Esophagus (tissue), 2 donors: Measurements from ENCODE around the gene PLK4. TPM values are rescaled to one million over a fixed set of nuclear protein-coding genes. Genes with fewer than 3 reads are reported as not detected.
A peak's percentile ranks its signal among the peaks of the same experiment; 100 is the strongest.

Experiments
- H3K27ac ChIP-seq, 2 donors: one replicate each; pipeline ENCODE4 v1.5.1; 2013; ENCODE audit warnings: low read depth in 2 of 2, mild to moderate bottlenecking in 2 of 2, inconsistent platforms in 1 of 2, low read length in 1 of 2, moderate library complexity in 1 of 2
- H3K27me3 ChIP-seq, 2 donors: one replicate each; pipeline ENCODE4 v1.6.1; 2013; ENCODE audit warnings: low read length in 2 of 2, control low read depth in 1 of 2, mild to moderate bottlenecking in 1 of 2; ENCODE audit not compliant: insufficient read depth in 2 of 2, control insufficient read depth in 1 of 2
- H3K36me3 ChIP-seq, 2 donors: one replicate each; pipeline ENCODE4 v1.6.1; 2013; ENCODE audit warnings: low read length in 1 of 2; ENCODE audit not compliant: control insufficient read depth in 2 of 2, insufficient read depth in 2 of 2
- H3K4me1 ChIP-seq, 2 donors: one replicate each; pipeline ENCODE4 v1.6.1; 2013; ENCODE audit warnings: low read length in 1 of 2; ENCODE audit not compliant: control insufficient read depth in 2 of 2, insufficient read depth in 2 of 2
- H3K4me3 ChIP-seq, 2 donors: one replicate each; pipeline ENCODE4 v1.5.1; 2013; ENCODE audit warnings: low read length in 2 of 2, mild to moderate bottlenecking in 2 of 2, low read depth in 1 of 2, moderate library complexity in 1 of 2
- H3K9me3 ChIP-seq, 2 donors: one replicate each; pipeline ENCODE4 v1.6.1; 2013; ENCODE audit warnings: mild to moderate bottlenecking in 2 of 2, low read depth in 1 of 2, low read length in 1 of 2, moderate library complexity in 1 of 2; ENCODE audit not compliant: control insufficient read depth in 2 of 2, insufficient read depth in 1 of 2
- WGBS, 2 donors: extraction: QIAGEN DNeasy Blood & Tissue Kit; methylation state at CpG; one replicate each; pipeline ENCODE4 v1.1.7; 2013; 5-methylcytosine and 5-hydroxymethylcytosine counted together
- polyA plus RNA-seq, 2 donors: library from polyadenylated mRNA; stranded (reverse); fragments of 200-250 nt; gene quantifications; one replicate each; pipeline ENCODE4 v1.2.3, GENCODE V29; 2013
- donor health status: healthy with polysubstance abuse.
- donor health status: Bipolar disorder and iron deficiency.

Gene PLK4
- polyA plus RNA-seq, 2 donors, result 4.0 to 6.1 TPM

DNA sequence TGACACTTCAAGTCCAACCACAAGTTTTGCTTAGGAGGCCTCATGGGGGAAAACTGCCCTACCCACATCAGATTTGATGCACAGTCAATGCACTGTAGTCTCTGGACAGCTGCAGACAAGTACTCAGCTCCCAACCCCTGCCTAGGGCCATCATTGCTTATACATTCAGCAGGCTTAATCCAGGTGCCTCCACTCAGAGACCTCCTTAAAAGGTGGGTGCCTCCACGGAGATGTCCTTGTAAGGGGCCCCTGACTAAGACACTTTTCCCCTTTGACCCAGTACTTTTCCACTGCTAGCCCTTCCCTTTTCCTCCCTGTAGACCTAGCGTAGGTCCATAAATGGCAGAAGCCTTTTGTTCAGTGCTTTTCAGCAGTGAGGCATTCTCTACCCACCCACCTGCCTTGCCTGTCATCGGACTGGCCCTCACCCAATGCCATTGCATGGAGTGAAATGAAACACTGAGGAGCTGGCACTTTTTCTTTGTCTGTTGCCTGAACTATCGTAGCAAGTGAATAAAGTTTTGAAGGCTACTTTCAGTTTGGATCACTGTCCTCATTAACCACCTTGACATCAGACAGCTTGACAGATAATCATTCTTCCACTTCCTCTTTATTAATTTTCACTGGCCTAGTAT, 23.8 kb upstream of the PLK4 start:
- 52 to 54% methylated on average over 4 of the region's 4 CpGs for WGBS, 2 donors
- Histone ChIP-seq H3K4me3 (peak overlapping the region in 1 of 2 donors; percentile 26), H3K9me3 (no peaks in the 10 kb centered on the region), H3K27ac (peak overlapping the region; percentile 71 to 79), H3K36me3 (no peaks in the 10 kb centered on the region), H3K27me3 (no peaks in the 10 kb centered on the region), H3K4me1 (peaks cover 2 to 5% of the 10 kb centered on the region in 2 donors)

DNA sequence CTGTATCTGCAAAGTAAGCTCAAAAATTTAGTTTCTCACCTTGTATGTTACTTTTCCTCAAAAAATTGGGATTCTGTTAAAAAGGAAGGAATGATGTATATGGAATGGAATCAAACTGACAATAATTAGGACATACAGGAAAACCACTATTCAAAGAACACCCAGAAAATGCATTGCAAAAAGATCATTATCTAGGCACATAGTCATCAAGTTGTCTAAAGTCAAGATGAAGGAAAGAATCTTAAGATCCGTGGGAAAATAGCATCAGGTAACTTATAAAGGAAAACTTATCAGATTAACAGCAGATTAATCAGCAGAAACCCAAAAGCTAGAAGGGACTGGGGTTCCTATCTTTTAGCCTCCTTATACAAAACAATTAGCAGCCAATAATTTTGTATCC, 23.1 kb upstream of the PLK4 start:
- no peaks in the 10 kb centered on the region for H3K27me3 ChIP-seq
- H3K27ac ChIP-seq, result no peak overlapping the region
- H3K4me3 ChIP-seq, result no peak overlapping the region
- no peaks in the 10 kb centered on the region for H3K9me3 ChIP-seq
- peaks cover 2 to 5% of the 10 kb centered on the region in 2 donors for H3K4me1 ChIP-seq
- H3K36me3 ChIP-seq, result no peaks in the 10 kb centered on the region
- 84 to 94% methylated on average over 1 of the region's 1 CpG for WGBS, 2 donors

DNA sequence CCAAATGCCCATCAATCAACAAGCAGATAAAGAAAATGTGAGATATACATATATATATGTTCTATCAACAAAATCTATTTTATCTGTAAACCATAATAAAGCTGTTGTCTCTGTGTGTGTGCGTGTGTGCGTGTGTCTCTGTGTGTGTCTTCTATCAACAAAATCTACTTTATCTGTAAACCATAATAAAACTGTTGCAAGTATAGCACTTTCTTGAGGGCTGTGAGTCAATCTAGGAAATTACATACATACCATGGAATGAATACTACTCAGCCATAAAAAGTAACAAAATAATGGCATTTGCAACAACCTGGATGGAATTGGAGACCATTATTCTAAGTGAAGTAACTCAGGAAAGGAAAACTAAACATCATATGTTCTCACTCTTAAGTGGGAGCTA, 12.5 kb upstream of the PLK4 start:
- WGBS, 2 donors, result 96 to 97% methylated on average over 2 of the region's 2 CpGs
- H3K4me3 ChIP-seq, result no peak overlapping the region
- H3K36me3 ChIP-seq, result no peaks in the 10 kb centered on the region
- no peaks in the 10 kb centered on the region for H3K9me3 ChIP-seq
- no peaks in the 10 kb centered on the region for H3K4me1 ChIP-seq
- no peaks in the 10 kb centered on the region for H3K27me3 ChIP-seq
- no peak overlapping the region for H3K27ac ChIP-seq

DNA sequence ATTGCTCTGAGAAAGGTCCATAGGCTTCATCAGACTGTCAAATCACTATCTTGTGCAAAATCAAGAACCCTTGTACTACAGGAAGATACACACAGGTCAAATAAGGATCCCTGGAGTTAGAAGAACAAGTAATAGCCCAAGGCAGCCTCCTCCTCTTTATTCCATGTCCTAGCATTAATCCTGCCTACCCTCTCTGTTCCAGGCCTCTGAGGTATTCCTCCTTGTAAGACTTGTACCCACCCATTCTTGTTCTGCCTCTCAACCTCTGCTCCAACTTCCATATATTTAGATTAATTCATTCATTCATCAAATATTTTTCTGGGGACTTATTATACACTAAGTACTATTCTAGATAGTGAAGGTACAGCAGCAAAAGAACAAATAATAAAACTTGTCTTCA, 10.4 kb upstream of the PLK4 start:
- Histone ChIP-seq H3K9me3 (no peaks in the 10 kb centered on the region), H3K36me3 (no peaks in the 10 kb centered on the region), H3K27ac (no peak overlapping the region)

DNA sequence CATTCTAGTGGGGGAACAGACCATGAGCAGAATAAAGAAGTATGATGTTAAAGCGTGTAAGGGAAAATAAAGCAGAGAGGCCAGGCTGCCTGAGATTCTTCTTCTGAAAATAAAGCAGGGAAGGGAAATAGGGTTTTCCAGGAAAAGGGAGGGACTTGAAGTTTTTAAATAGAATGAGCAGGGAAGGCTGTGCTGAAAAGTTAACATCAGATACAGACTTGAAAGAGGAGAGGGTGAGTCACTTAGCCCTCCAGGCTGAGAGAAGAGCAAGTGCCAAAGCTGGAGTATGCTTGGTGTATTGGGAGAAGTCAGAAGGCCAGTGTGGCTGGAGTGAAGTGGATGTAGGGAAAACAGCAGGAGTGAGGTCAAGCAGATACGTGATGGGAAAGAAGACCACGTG, 10.0 kb upstream of the PLK4 start:
- no peaks in the 10 kb centered on the region for H3K4me1 ChIP-seq
- peak overlapping the region; percentile 12 to 33 for H3K27ac ChIP-seq
- WGBS, 2 donors, result 22 to 65% methylated on average over 3 of the region's 3 CpGs
- no peak overlapping the region for H3K4me3 ChIP-seq
- H3K9me3 ChIP-seq, result no peaks in the 10 kb centered on the region
- H3K27me3 ChIP-seq, result no peaks in the 10 kb centered on the region
- H3K36me3 ChIP-seq, result no peaks in the 10 kb centered on the region

More for the DNA sequence above, 10.4 kb upstream of the PLK4 start:
- Histone ChIP-seq H3K4me3 (no peak overlapping the region), H3K27me3 (no peaks in the 10 kb centered on the region), H3K4me1 (no peaks in the 10 kb centered on the region)

DNA sequence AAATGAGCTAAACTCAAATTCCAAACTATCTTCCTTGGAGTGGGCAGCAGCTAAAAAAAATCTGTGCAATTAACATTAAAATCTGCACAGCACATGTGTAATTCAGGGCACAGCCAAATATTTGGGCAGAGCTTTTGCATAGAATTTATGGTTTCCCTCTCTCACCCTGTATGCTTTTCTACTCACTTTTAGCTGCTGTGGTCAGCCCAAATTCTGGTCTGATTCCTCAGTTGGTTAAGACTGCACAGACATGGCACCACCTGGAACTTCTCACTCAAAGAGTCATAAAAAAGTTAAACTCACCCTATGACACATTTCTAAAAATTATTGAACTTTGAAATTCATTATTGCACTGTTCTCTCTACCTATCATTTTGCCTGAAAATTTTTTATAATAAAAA, 4.9 kb upstream of the PLK4 start:
- Histone ChIP-seq H3K36me3 (no peaks in the 10 kb centered on the region), H3K4me3 (no peak overlapping the region), H3K9me3 (no peaks in the 10 kb centered on the region)

DNA sequence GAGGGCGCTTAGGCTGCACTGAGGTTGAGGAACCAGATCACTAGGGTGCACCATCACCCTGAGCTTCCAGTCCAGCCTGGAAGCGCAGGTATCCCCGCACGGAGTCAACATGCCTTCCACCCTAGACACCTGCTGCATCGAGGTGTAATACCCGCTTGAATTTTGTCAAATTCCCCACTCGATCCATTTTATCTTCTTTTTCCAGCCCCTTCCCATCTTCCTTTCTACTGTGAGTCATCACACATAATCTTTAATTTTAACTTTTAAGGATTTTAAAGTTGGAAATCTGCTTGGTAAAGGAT, 821 bp downstream of the PLK4 start:
- WGBS, 2 donors, result 0 to 1% methylated on average over 7 of the region's 7 CpGs

More for the DNA sequence above, 4.9 kb upstream of the PLK4 start:
- Histone ChIP-seq H3K4me1 (no peaks in the 10 kb centered on the region), H3K27ac (no peak overlapping the region), H3K27me3 (no peaks in the 10 kb centered on the region)

DNA sequence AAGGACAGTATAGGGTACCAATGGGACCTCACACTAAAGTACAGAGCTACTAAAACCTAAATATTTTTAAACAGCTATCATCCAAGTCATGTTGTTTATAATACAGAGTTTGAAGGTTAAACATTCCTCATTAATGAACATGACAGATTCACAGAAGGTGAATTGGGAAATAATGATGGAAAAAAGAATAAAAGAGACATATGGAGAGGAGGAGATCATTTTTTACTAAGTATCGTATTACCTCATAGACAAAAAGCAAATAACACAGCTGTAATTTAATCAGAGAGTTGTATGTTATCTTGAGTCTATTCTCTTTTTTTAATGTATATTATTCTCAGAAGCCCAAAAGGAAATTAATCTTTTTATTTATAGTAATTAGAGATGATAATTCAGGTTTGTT, 7.9 kb downstream of the PLK4 start:
- 83 to 94% methylated on average over 1 of the region's 1 CpG for WGBS, 2 donors
- Histone ChIP-seq H3K27me3 (no peaks in the 10 kb centered on the region), H3K27ac (no peak overlapping the region), H3K4me3 (no peak overlapping the region), H3K4me1 (no peaks in the 10 kb centered on the region), H3K9me3 (no peaks in the 10 kb centered on the region), H3K36me3 (no peaks in the 10 kb centered on the region)

More for the DNA sequence above, 821 bp downstream of the PLK4 start:
- Histone ChIP-seq H3K4me1 (peaks cover 0 to 2% of the 10 kb centered on the region in 2 donors), H3K27me3 (no peaks in the 10 kb centered on the region), H3K27ac (peak overlapping the region; percentile 92 to 94), H3K36me3 (no peaks in the 10 kb centered on the region), H3K4me3 (peak overlapping the region; percentile 79 to 92), H3K9me3 (no peaks in the 10 kb centered on the region)

DNA sequence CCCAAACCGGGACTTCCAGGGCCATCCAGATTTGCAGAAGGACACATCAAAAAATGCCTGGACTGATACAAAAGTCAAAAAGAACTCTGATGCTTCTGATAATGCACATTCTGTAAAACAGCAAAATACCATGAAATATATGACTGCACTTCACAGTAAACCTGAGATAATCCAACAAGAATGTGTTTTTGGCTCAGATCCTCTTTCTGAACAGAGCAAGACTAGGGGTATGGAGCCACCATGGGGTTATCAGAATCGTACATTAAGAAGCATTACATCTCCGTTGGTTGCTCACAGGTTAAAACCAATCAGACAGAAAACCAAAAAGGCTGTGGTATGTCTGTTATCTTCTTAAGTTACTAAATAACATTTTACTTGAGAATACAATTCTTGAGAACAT, 9.2 kb downstream of the PLK4 start:
- WGBS, 2 donors, result 78 to 81% methylated on average over 3 of the region's 3 CpGs
- H3K4me1 ChIP-seq, result no peaks in the 10 kb centered on the region
- H3K9me3 ChIP-seq, result no peaks in the 10 kb centered on the region
- no peak overlapping the region for H3K4me3 ChIP-seq
- H3K27me3 ChIP-seq, result no peaks in the 10 kb centered on the region
- H3K27ac ChIP-seq, result no peak overlapping the region
- no peaks in the 10 kb centered on the region for H3K36me3 ChIP-seq

DNA sequence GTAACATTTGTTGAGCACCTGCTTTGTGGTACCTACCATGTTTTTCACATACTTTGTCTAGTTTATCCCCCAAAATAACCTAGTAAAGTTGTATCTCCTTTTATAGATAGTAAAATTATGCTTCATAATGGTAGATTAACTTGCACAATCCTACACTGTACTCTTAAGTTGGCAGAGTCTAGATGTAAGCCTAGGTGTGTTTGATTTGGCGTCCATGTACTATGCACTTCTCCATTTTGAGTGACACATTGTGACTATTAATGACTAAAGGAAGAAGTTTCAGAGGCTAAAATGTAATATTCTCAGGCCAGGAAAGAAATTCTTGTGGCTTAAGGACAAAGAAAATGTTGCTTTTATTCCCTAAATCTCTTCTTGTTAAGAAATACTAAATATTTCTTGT, 15.4 kb downstream of the PLK4 start:
- H3K4me1 ChIP-seq, result no peaks in the 10 kb centered on the region
- H3K36me3 ChIP-seq, result no peaks in the 10 kb centered on the region
- WGBS, 2 donors, result 78 to 84% methylated on average over 1 of the region's 1 CpG

More for the DNA sequence above, 15.4 kb downstream of the PLK4 start:
- H3K4me3 ChIP-seq, result no peak overlapping the region
- no peaks in the 10 kb centered on the region for H3K9me3 ChIP-seq
- H3K27me3 ChIP-seq, result no peaks in the 10 kb centered on the region
- H3K27ac ChIP-seq, result no peak overlapping the region
